DMS153 treated with DMSO at 0.1 percent for 48 hours (cell line): ENCODE measurements around the gene DECR2.

Experiments
- DNase-seq: peaks from one replicate; lab custom pipeline; 2025; ENCODE audit not compliant: unreplicated experiment; lab: John Stamatoyannopoulos, UW

Gene DECR2

GRCh38 chr16:440627-441026 is 38.9 kb downstream of the DECR2 start:
- DNase-seq = no peak

- DNase-seq = no peak
These were observed 39.8 kb downstream of the DECR2 start for GRCh38 chr16:441447-441846.

- no peak for DNase-seq
These were observed 41.3 kb downstream of the DECR2 start for GRCh38 chr16:442976-443375.

GRCh38 chr16:444027-444426 is 42.3 kb downstream of the DECR2 start:
- DNase-seq = no peak

- DNase-seq = no peak
These were observed 43.9 kb downstream of the DECR2 start for GRCh38 chr16:445566-445965.

GRCh38 chr16:450385-450784 is 48.7 kb downstream of the DECR2 start:
- no peak for DNase-seq

GRCh38 chr16:450785-451512 is 49.3 kb downstream of the DECR2 start:
- DNase-seq = peak; percentile 96

GRCh38 chr16:454397-454940 is 52.8 kb downstream of the DECR2 start:
- no peak for DNase-seq

GRCh38 chr16:455453-455852 is 53.8 kb downstream of the DECR2 start:
- no peak for DNase-seq

- DNase-seq = peak; percentile 72
These were observed 55.3 kb downstream of the DECR2 start for GRCh38 chr16:456891-457483.

GRCh38 chr16:457732-458400 is 56.2 kb downstream of the DECR2 start:
- DNase-seq = no peak

GRCh38 chr16:459761-460160 is 58.1 kb downstream of the DECR2 start:
- no peak for DNase-seq

GRCh38 chr16:460787-461186 is 59.1 kb downstream of the DECR2 start:
- no peak for DNase-seq
